ENCODE results near the gene CBFB.

The CBFB gene

GRCh38 chr16:67111951-67112444 is 83.0 kb downstream of the CBFB start:
- no peak for TF ChIP-seq EZH2 (IDR thresholded peaks at IDR 0.05; ENCODE audit: borderline replicate concordance, low read length)
- no peak for TF ChIP-seq CTCF (IDR thresholded peaks at IDR 0.05; ENCODE audit: low read length)
- no peak overlapping the region for H3K9ac ChIP-seq (ENCODE audit: low read length)

GRCh38 chr16:67112591-67113399 is 83.8 kb downstream of the CBFB start:
- Histone ChIP-seq H4K20me1 (ENCODE audit: insufficient read depth, low read length) (no peaks in the 10 kb centered on the region), H3K4me2 (ENCODE audit: low read length) (no peak overlapping the region), H3K9me3 (ENCODE audit: low read length) (no peaks in the 10 kb centered on the region), H3K4me3 (ENCODE audit: low read depth, low read length, poor library complexity, severe bottlenecking) (no peak overlapping the region), H3K27me3 (ENCODE audit: insufficient read depth, low read length) (no peaks in the 10 kb centered on the region), H3K4me1 (ENCODE audit: insufficient read depth, low read length, severe bottlenecking) (peaks cover 24% of the 10 kb centered on the region), H3F3A (ENCODE audit: insufficient read depth, low read length) (no peaks in the 10 kb centered on the region), H2AFZ (ENCODE audit: low read length) (no peak overlapping the region), H3K36me3 (ENCODE audit: insufficient read depth, low read length) (no peaks in the 10 kb centered on the region; the same call in 1 of the 2 replicates), H3K9ac (ENCODE audit: low read length) (no peak overlapping the region), H3K79me2 (ENCODE audit: insufficient read depth, low read length) (peaks cover 27% of the 10 kb centered on the region), H3K27ac (ENCODE audit: low read depth, low read length, poor library complexity, severe bottlenecking) (no peak overlapping the region), H3K9me2 (ENCODE audit: low read depth, low read length) (no peaks in the 10 kb centered on the region)
- no peak for TF ChIP-seq CTCF (IDR thresholded peaks at IDR 0.05; ENCODE audit: low read length)

More at GRCh38 chr16:67111951-67112444, 83.0 kb downstream of the CBFB start:
- no peak overlapping the region for H2AFZ ChIP-seq (ENCODE audit: low read length)
- no peak overlapping the region for H3K27ac ChIP-seq (ENCODE audit: low read depth, low read length, poor library complexity, severe bottlenecking)
- H3K4me3 ChIP-seq (ENCODE audit: low read depth, low read length, poor library complexity, severe bottlenecking): no peak overlapping the region
- H3K9me2 ChIP-seq (ENCODE audit: low read depth, low read length): no peaks in the 10 kb centered on the region
- no peak overlapping the region for H3K4me2 ChIP-seq (ENCODE audit: low read length)
- no peaks in the 10 kb centered on the region for H3K9me3 ChIP-seq (ENCODE audit: low read length)
- peaks cover 27% of the 10 kb centered on the region for H3K79me2 ChIP-seq (ENCODE audit: insufficient read depth, low read length)
- no peaks in the 10 kb centered on the region for H3F3A ChIP-seq (ENCODE audit: insufficient read depth, low read length)
- no peaks in the 10 kb centered on the region for H3K27me3 ChIP-seq (ENCODE audit: insufficient read depth, low read length)
- no peaks in the 10 kb centered on the region for H4K20me1 ChIP-seq (ENCODE audit: insufficient read depth, low read length)
- no peaks in the 10 kb centered on the region; the same call in 1 of the 2 replicates for H3K36me3 ChIP-seq (ENCODE audit: insufficient read depth, low read length)
- peaks cover 24% of the 10 kb centered on the region for H3K4me1 ChIP-seq (ENCODE audit: insufficient read depth, low read length, severe bottlenecking)

GRCh38 chr16:67114793-67115192 is 85.8 kb downstream of the CBFB start:
- Histone ChIP-seq H3K4me2 (ENCODE audit: low read length) (no peak overlapping the region), H3K4me3 (ENCODE audit: low read depth, low read length, poor library complexity, severe bottlenecking) (no peak overlapping the region), H3K9me3 (ENCODE audit: low read length) (no peaks in the 10 kb centered on the region), H3K27me3 (ENCODE audit: insufficient read depth, low read length) (no peaks in the 10 kb centered on the region), H4K20me1 (ENCODE audit: insufficient read depth, low read length) (no peaks in the 10 kb centered on the region), H3K9me2 (ENCODE audit: low read depth, low read length) (no peaks in the 10 kb centered on the region), H3F3A (ENCODE audit: insufficient read depth, low read length) (no peaks in the 10 kb centered on the region), H3K27ac (ENCODE audit: low read depth, low read length, poor library complexity, severe bottlenecking) (no peak overlapping the region), H3K36me3 (ENCODE audit: insufficient read depth, low read length) (peaks cover 2% of the 10 kb centered on the region; the same call in 1 of the 2 replicates), H3K79me2 (ENCODE audit: insufficient read depth, low read length) (peaks cover 27% of the 10 kb centered on the region), H3K9ac (ENCODE audit: low read length) (no peak overlapping the region), H3K4me1 (ENCODE audit: insufficient read depth, low read length, severe bottlenecking) (peaks cover 19% of the 10 kb centered on the region), H2AFZ (ENCODE audit: low read length) (no peak overlapping the region)
- TF ChIP-seq EZH2 (IDR thresholded peaks at IDR 0.05; ENCODE audit: borderline replicate concordance, low read length): no peak
- TF ChIP-seq CTCF (IDR thresholded peaks at IDR 0.05; ENCODE audit: low read length): no peak

All from OCI-LY1 (cell line).